Endothelial cell of umbilical vein (primary cell): ENCODE data around the gene GMCL2. TPM values are rescaled to one million over a fixed set of nuclear protein-coding genes. Genes with fewer than 3 reads are reported as not detected.

Experiments used
- BruUV-seq: library from RNA; stranded (reverse); fragments of 400-500 nt; replicated peaks from 2 replicates; lab custom pipeline; 2021; lab: Mats Ljungman, UMichigan
- CTCF ChIA-PET: fragments of 300-600, 350-600 bp; sonication (Branson Sonifier 250); formaldehyde crosslinking; loops from one replicate; lab custom pipeline; 2021; ENCODE audit warnings: antibody characterized with exemption, inconsistent platforms; lab: Charles Lee
- POLR2A ChIA-PET: fragments of 300-600, 350-600 bp; sonication (Branson Sonifier 250); formaldehyde crosslinking; loops from one replicate; lab custom pipeline; 2021; ENCODE audit warnings: antibody characterized with exemption, inconsistent platforms; lab: Charles Lee
- DNase-seq: peaks from one replicate; pipeline ENCODE4 v3.0.0-alpha.2; 2011; ENCODE audit warnings: low read depth, low spot score
- FAIRE-seq: peaks from 2 replicates; lab custom pipeline; 2011; peaks lifted over from hg19 to GRCh38; lab: Jason Lieb, UNC
- H2AFZ ChIP-seq: 2 replicates; pipeline ENCODE4 v1.6.0; 2012; ENCODE audit warnings: low read depth, low read length, control low read depth, inconsistent platforms
- H3K27ac ChIP-seq: 2 replicates; pipeline ENCODE4 v1.5.1; 2011; ENCODE audit warnings: low read depth, mild to moderate bottlenecking, control low read depth, low read length, moderate library complexity; ENCODE audit not compliant: insufficient read depth
- H3K27me3 ChIP-seq, 2 experiments: 2 replicates each; pipeline versions ENCODE4 v1.6.0 to v1.6.1; 2011; ENCODE audit warnings: low read length in 2 of 2, mixed read lengths in 1 of 2; ENCODE audit not compliant: control insufficient read depth in 2 of 2, insufficient read depth in 2 of 2
- H3K36me3 ChIP-seq, 2 experiments: 2 replicates in 1 of 2; 3 replicates in 1 of 2; pipeline ENCODE4 v1.5.1; 2011; ENCODE audit warnings: low read length in 2 of 2, mild to moderate bottlenecking in 1 of 2, moderate library complexity in 1 of 2; ENCODE audit not compliant: control insufficient read depth in 2 of 2, insufficient read depth in 2 of 2; ENCODE audit errors: extremely low read depth in 1 of 2
- H3K4me1 ChIP-seq: 3 replicates; pipeline ENCODE4 v1.5.1; 2011; ENCODE audit warnings: mild to moderate bottlenecking, low read length; ENCODE audit not compliant: control insufficient read depth, insufficient read depth; ENCODE audit errors: extremely low read depth
- H3K4me2 ChIP-seq: 2 replicates; pipeline ENCODE4 v1.6.1; 2011; ENCODE audit warnings: low read length, control low read depth, mixed read lengths; ENCODE audit not compliant: insufficient read depth
- H3K4me3 ChIP-seq, 3 experiments: fragments of 200-600 bp in 1 of 3; sonication (generic), shearing (Covaris generic) in 1 of 3; replicated peaks in 1 of 3; 2 replicates each; pipeline ENCODE4 v1.5.1; 2011 to 2016; ENCODE audit warnings: control low read depth in 3 of 3, low read length in 3 of 3, mild to moderate bottlenecking in 2 of 3, inconsistent platforms in 1 of 3, low read depth in 1 of 3, moderate library complexity in 1 of 3; ENCODE audit not compliant: insufficient read depth in 1 of 3
- H3K79me2 ChIP-seq: 2 replicates; pipeline ENCODE4 v1.6.0; 2012; ENCODE audit warnings: low read length, inconsistent platforms; ENCODE audit not compliant: control insufficient read depth, insufficient read depth
- H3K9ac ChIP-seq: replicated peaks from 2 replicates; pipeline ENCODE3; 2011; ENCODE audit warnings: low read length, control low read depth; ENCODE audit not compliant: insufficient read depth; ENCODE audit errors: extremely low read depth
- H3K9me1 ChIP-seq: replicated peaks from 3 replicates; pipeline ENCODE4 v1.6.0; 2011; ENCODE audit warnings: mild to moderate bottlenecking, low read length; ENCODE audit not compliant: control insufficient read depth, insufficient read depth; ENCODE audit errors: extremely low read depth
- H3K9me3 ChIP-seq: replicated peaks from 2 replicates; pipeline ENCODE4 v1.5.1; 2012; ENCODE audit warnings: low read length, inconsistent platforms; ENCODE audit not compliant: control insufficient read depth, insufficient read depth
- H4K20me1 ChIP-seq: replicated peaks from 2 replicates; pipeline ENCODE3; 2011; ENCODE audit warnings: mild to moderate bottlenecking, low read length; ENCODE audit not compliant: control insufficient read depth, insufficient read depth; ENCODE audit errors: extremely low read depth
- CTCF ChIP-seq, 2 donors: IDR thresholded peaks; 1 replicate in 1 of 2; 2 replicates in 1 of 2; pipeline ENCODE4 v1.5.1; 2011; ENCODE audit warnings: low read length in 2 of 2, mild to moderate bottlenecking in 2 of 2, moderate library complexity in 2 of 2, control low read depth in 1 of 2, inconsistent platforms in 1 of 2, low read depth in 1 of 2; ENCODE audit not compliant: insufficient read depth in 1 of 2; ENCODE audit errors: extremely low read depth in 1 of 2
- EZH2 ChIP-seq: IDR thresholded peaks from 2 replicates; pipeline ENCODE4 v1.6.1; 2012; ENCODE audit warnings: borderline replicate concordance, low read depth, mild to moderate bottlenecking, moderate library complexity, low read length, inconsistent platforms; ENCODE audit not compliant: severe bottlenecking
- FOS ChIP-seq: IDR thresholded peaks from 2 replicates; pipeline ENCODE4 v1.6.1; 2011; ENCODE audit warnings: mild to moderate bottlenecking, low read length, moderate library complexity, borderline replicate concordance; ENCODE audit not compliant: insufficient read depth
- GATA2 ChIP-seq: IDR thresholded peaks from 2 replicates; pipeline ENCODE4 v1.7.0; 2011; ENCODE audit warnings: low read depth, mild to moderate bottlenecking, moderate library complexity, mixed read lengths, low read length; ENCODE audit not compliant: insufficient read length, insufficient read depth
- JUN ChIP-seq: IDR thresholded peaks from 2 replicates; pipeline ENCODE4 v1.6.1; 2011; ENCODE audit warnings: borderline replicate concordance, low read depth; ENCODE audit not compliant: insufficient read length, insufficient read depth
- MAX ChIP-seq: IDR thresholded peaks from 2 replicates; pipeline ENCODE4 v1.6.1; 2011; ENCODE audit not compliant: insufficient read depth, insufficient read length
- MYC ChIP-seq: IDR thresholded peaks from one replicate; pipeline ENCODE4 v1.6.1; 2011; ENCODE audit warnings: mild to moderate bottlenecking, low read depth, low read length
- POLR2A ChIP-seq: IDR thresholded peaks from 2 replicates; pipeline ENCODE4 v1.6.1; 2012; ENCODE audit warnings: low read depth, mild to moderate bottlenecking, control low read depth, low read length
- POLR2AphosphoS5 ChIP-seq: IDR thresholded peaks from 2 replicates; pipeline ENCODE4 v1.6.1; 2012; ENCODE audit warnings: low read depth, mild to moderate bottlenecking, control low read depth, low read length, moderate library complexity; ENCODE audit not compliant: insufficient read depth
- dilution Hi-C: fragments of 300-500 bp; cut with MboI; formaldehyde crosslinking; loops from one replicate; pipeline ENCODE4 v1.15.0; 2019; ENCODE audit warnings: low sequenced_read_pairs; ENCODE audit not compliant: extremely low pct_ligation_motif_present
- intact Hi-C: fragments of 100-400 bp; cut with micrococcal nuclease; formaldehyde crosslinking; loops from one replicate; pipeline ENCODE4 v1.10.0; 2022
- polyA plus RNA-seq, 4 experiments: library from polyadenylated mRNA; depleted of rRNA in 3 of 4; stranded (reverse) in 3 of 4; unstranded in 1 of 4; fragments of >200 nt; gene quantifications; 2 replicates each; pipeline versions ENCODE4 v1.2.1 to v1.2.3, GENCODE V29; 2011 to 2012; ENCODE audit warnings: missing spikeins in 1 of 4
- total RNA-seq: library from RNA; stranded (reverse); gene quantifications from 2 replicates; pipeline ENCODE4 v1.2.3, GENCODE V29; 2021

Gene GMCL2
- total and polyA plus RNA-seq, 2 donors (not counting 3 experiments of a cell fraction or from before 2014, with no cell fraction given) = not detected

GRCh38 chr5:178189433-178189832 lies 2.3 kb upstream of the GMCL2 start:
- Histone ChIP-seq H3K27ac (no peak overlapping the region), H3K4me3 (no peak overlapping the region), H3K4me1 (no peaks in the 10 kb centered on the region), H3K4me2 (no peak overlapping the region), H3K27me3 (peaks cover 3 to 8% of the 10 kb centered on the region in 2 experiments), H3K79me2 (no peaks in the 10 kb centered on the region), H3K9me3 (no peaks in the 10 kb centered on the region), H3K9ac (no peak overlapping the region), H4K20me1 (no peaks in the 10 kb centered on the region), H3K9me1 (no peaks in the 10 kb centered on the region), H3K36me3 (no peaks in the 10 kb centered on the region), H2AFZ (no peak overlapping the region)
- intact Hi-C loops (no loop called here), dilution Hi-C loops (no loop called here)
- TF ChIP-seq MAX (no peak), EZH2 (no peak), GATA2 (no peak), CTCF (IDR thresholded peaks at IDR 0.05; ENCODE audit: extremely low read depth in 1 of 2, insufficient read depth in 1 of 2, low read depth in 1 of 2, low read length in 2 of 2) (no peak), FOS (no peak), JUN (no peak), MYC (no peak), POLR2A (no peak), POLR2AphosphoS5 (no peak)
- DNase-seq (no peak), FAIRE-seq (no peak)
- POLR2A ChIA-PET = no interaction called here
- CTCF ChIA-PET = interaction anchor here (0.7 kb wide), 1 partner anchor 611 kb away, joined by 3 read pairs; no protein-coding TSS in a partner anchor
- no TSS peak for BruUV-seq
